Measurements from ENCODE around the gene ST3GAL4.
"Not testable (repeated sequence)": the region's sequence is repeated elsewhere in the genome, so short reads cannot be mapped to it uniquely, and the experiment has no call there.

The ST3GAL4 gene

GRCh38 chr11:126345759-126346585 lies 9.5 kb upstream of the ST3GAL4 start:
- no peak overlapping the region for H3K4me3 ChIP-seq (ENCODE audit: low read depth, low read length)
- no peak for DNase-seq (ENCODE audit: low read depth)
- no peak for TF ChIP-seq CTCF (IDR thresholded peaks at IDR 0.05; ENCODE audit: control insufficient read depth, extremely low read depth, insufficient read depth)

- no peak overlapping the region for H3K4me3 ChIP-seq (ENCODE audit: low read depth, low read length)
- DNase-seq (ENCODE audit: low read depth) = no peak
- TF ChIP-seq CTCF (IDR thresholded peaks at IDR 0.05; ENCODE audit: control insufficient read depth, extremely low read depth, insufficient read depth) = no peak
Measured at GRCh38 chr11:126346586-126346940, 8.9 kb upstream of the ST3GAL4 start.

GRCh38 chr11:126346946-126347345 lies 8.5 kb upstream of the ST3GAL4 start:
- DNase-seq (ENCODE audit: low read depth) = not testable (repeated sequence)

GRCh38 chr11:126347751-126348668 lies 7.5 kb upstream of the ST3GAL4 start:
- no peak overlapping the region for H3K4me3 ChIP-seq (ENCODE audit: low read depth, low read length)
- no peak for DNase-seq (ENCODE audit: low read depth)
- TF ChIP-seq CTCF (IDR thresholded peaks at IDR 0.05; ENCODE audit: control insufficient read depth, extremely low read depth, insufficient read depth) = no peak

More at GRCh38 chr11:126346946-126347345, 8.5 kb upstream of the ST3GAL4 start:
- H3K4me3 ChIP-seq (ENCODE audit: low read depth, low read length) = not testable (repeated sequence)

- DNase-seq (ENCODE audit: low read depth) = no peak
- H3K4me3 ChIP-seq (ENCODE audit: low read depth, low read length) = no peak overlapping the region
- TF ChIP-seq CTCF (IDR thresholded peaks at IDR 0.05; ENCODE audit: control insufficient read depth, extremely low read depth, insufficient read depth) = no peak
Measured at GRCh38 chr11:126348806-126349582, 6.5 kb upstream of the ST3GAL4 start.

- no peak for DNase-seq (ENCODE audit: low read depth)
- H3K4me3 ChIP-seq (ENCODE audit: low read depth, low read length) = no peak overlapping the region
- TF ChIP-seq CTCF (IDR thresholded peaks at IDR 0.05; ENCODE audit: control insufficient read depth, extremely low read depth, insufficient read depth) = no peak
Measured at GRCh38 chr11:126350836-126351235, 4.7 kb upstream of the ST3GAL4 start.

GRCh38 chr11:126352163-126352562 lies 3.3 kb upstream of the ST3GAL4 start:
- no peak for DNase-seq (ENCODE audit: low read depth)
- TF ChIP-seq CTCF (IDR thresholded peaks at IDR 0.05; ENCODE audit: control insufficient read depth, extremely low read depth, insufficient read depth) = no peak
- H3K4me3 ChIP-seq (ENCODE audit: low read depth, low read length) = no peak overlapping the region
